GM21576 (cell line): ENCODE data around the gene EEF1G.
A peak's percentile ranks its signal among the peaks of the same experiment; 100 is the strongest.
"Not testable (repeated sequence)": the region's sequence is repeated elsewhere in the genome, so short reads cannot be mapped to it uniquely, and the experiment has no call there.

Source experiments
- ATAC-seq: cut with Tn5 transposase; IDR thresholded peaks from one replicate; pipeline ENCODE4 v1.9.1; 2021; ENCODE audit warnings: mild to moderate bottlenecking, moderate library complexity; ENCODE audit not compliant: unreplicated experiment

The EEF1G gene

DNA sequence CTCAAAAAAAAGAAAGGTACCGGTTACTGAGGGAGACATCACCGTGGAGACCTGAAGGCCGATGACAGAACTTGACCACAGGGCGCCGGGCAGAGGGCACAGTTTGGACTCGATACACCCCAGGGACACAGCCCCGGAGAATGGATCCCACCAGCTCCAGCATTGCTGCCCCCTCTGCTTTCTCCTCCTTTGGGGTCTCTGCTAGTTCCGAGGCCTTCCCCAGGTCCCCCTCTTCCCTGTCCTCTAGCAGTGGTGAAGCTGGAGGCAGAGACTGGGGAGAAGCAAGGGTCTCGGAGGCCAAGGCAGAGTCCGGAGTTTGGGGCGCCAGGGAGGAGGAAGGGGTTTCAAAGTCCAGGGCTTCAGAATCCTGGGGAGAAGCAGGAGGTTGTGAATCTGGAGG lies 4.8 kb upstream of the EEF1G start:
- ATAC-seq, result no peak

- no peak for ATAC-seq
Measured at GRCh38 chr11:62577046-62577714, 3.5 kb upstream of the EEF1G start.

- no peak for ATAC-seq
Measured at GRCh38 chr11:62575837-62576236, 2.1 kb upstream of the EEF1G start.

DNA sequence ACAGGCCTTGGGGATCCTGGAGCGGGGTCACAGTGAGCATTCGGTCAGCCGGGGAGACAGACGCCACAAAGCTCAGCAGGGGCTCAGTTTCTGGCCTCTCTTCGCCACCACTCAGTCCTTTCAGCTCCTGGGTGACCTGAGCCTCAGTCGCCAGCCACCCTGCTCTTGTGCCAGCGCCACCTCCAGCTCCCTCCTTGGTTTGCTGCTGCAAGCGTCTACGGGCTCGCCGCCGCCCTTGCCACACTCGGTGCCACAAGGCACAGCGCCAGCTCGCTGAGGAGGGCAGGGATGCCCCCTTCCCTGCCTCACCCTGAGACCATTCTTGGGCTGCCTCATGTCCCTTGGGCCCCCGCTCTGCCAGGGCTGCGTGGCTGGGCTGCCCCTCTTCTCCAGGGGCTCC lies 1.5 kb upstream of the EEF1G start:
- no peak for ATAC-seq

- ATAC-seq, result peak; percentile 15
Measured at GRCh38 chr11:62574363-62575071, 826 bp upstream of the EEF1G start.

DNA sequence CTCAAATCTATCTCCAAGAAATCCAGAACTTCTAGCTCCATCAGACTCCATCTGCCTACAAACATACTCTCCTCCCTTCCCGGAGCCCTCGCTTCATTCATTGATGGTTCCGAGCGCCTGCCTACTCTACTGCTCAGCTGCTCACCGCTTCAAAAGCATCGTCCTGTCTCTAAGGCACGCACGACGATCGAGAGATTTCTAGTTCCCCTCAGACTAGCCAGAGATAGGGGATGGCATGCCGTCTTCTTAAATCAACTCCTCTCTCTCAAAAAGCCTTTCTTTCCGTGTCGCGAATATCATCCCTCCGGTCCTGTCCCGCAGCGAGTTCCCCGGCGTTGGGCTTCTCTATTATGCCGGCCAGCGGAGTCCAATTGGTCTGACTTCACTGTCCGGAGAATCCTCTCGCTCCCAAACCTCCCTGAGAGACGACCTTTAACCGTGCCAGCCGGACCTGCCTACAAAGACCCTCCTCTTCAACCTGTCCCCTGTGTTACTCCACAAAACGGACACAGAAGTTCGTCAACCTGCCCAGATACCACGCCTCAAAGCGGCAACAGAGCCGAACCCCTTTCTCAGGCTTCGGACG lies 592 bp downstream of the EEF1G start:
- no peak for ATAC-seq

DNA sequence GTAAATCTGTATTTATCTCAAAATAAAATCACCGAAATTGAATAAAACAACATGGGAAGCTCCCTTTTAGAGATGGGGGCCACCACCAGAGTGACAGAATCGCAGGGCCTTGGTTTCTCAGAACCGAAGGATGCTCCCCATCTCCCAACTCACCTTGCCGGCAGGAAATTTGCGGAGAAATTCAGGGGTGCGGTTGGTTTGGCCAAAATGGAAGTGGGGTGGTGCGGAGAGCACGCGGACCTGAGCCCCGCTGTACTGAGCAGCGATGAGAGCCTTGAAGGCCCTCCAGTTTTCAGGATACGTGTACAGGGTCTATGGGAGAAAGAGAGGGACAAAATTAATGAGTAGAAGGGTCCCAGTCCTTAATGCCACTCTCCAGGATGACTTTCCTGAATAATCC lies 1.3 kb downstream of the EEF1G start:
- no peak for ATAC-seq

GRCh38 chr11:62571493-62571892 lies 2.2 kb downstream of the EEF1G start:
- not testable (repeated sequence) for ATAC-seq

DNA sequence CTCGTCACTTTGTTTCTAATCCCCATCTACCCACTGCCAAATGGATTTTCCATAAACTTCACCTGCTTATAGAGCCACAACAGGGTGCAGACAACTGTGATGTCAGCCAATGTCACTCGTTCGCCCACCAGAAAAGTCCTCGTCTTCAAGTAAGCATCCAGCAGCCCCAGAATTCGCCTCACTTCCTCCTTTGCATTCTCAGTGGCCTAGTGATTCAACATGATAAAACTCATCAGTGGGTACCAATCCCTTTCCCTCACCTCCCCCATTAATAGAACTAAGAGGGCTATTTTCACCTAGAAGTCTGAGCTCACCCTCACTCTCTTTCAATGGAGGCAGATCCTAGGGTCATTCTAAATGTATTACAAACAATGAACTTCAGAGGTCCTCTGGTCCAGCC lies 2.8 kb downstream of the EEF1G start:
- not testable (repeated sequence) for ATAC-seq

GRCh38 chr11:62569611-62570010 lies 4.1 kb downstream of the EEF1G start:
- no peak for ATAC-seq

DNA sequence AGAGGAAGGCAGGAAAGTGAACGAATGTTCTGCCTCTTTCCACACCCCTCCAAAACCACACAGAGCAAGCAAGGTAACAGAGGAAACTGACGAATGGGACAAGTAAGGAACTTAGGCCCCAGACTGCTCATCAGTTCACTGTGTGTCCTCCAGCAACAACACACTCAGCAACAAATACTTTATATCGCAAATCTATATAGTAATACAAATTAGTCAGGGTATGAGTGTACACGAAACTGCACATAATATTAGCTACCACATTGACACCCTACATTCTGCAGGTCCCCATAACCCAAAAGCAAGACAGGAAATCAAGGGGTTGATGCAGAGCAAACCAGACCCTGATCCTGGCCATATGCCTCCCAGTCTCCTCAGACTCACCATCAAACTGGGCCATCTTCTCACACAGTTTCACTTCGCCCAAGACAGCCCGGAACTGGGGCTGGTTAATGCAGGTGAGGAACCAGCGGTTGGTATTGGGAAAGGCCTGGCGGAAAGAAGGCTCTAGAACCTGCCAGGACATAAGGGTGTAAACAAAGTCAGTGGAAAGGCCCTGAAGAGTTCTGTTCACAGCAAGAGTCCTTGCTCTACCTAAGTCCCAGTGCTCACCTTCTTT lies 6.6 kb downstream of the EEF1G start:
- ATAC-seq, result no peak

GRCh38 chr11:62566247-62566646 lies 7.4 kb downstream of the EEF1G start:
- no peak for ATAC-seq

DNA sequence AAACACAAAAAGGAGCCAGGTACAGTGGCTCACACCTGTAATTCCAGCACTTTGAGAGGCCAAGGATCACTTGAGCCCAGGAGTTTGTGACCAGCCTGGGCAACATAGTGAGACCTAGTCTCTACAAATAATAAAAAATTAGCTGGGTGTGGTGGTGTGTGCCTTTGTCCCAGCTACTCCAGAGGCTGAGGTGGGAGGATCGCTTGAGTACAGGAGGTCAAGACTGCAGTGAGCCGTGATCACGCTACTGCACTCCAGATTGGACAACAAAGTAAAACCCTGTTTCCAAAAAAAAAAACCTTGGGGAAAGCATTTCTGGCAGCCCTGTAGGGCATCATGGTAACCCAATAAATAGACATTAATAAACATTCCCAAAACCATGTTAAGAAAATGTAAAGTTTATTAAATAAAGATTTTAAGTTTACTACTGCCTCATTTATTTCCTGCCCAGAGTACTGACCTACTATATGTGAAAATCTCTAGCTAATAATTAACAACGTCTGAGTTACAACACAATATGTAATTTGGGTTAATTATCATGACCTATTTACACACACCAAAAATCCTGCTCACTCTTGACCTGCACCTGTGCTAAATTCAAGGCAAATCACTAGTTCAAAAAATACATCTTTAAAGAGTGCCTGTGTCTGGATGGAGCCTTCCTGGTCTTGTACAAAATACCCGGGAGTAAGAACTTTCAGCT lies 8.4 kb downstream of the EEF1G start:
- ATAC-seq, result no peak

DNA sequence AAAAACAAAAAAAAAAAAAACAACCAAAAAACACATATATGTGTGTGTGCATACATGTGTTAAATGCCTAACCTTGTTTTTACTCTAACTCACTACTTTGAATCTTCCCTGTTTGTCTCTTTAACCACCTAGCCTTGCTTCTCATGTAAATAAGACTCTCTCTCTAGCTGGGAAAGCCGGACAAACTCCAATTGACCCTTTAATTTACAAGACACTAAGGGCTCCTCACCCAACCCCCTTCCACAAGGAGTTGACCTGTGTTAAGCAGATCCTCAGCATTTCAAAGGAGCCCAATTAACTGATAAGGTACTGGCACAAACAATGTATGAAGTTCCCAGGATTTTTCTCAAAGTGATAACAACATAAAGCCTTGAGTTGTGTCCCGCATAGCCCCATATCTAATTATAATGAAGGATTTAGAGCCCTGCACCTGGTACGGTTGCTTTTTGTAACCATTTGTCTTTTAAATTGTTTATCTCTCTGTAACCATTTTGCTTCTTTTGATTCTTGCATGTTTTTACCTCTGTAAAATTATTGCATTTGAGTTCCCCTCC lies 11.9 kb downstream of the EEF1G start:
- not testable (repeated sequence) for ATAC-seq

GRCh38 chr11:62560566-62561103 lies 13.1 kb downstream of the EEF1G start:
- no peak for ATAC-seq

DNA sequence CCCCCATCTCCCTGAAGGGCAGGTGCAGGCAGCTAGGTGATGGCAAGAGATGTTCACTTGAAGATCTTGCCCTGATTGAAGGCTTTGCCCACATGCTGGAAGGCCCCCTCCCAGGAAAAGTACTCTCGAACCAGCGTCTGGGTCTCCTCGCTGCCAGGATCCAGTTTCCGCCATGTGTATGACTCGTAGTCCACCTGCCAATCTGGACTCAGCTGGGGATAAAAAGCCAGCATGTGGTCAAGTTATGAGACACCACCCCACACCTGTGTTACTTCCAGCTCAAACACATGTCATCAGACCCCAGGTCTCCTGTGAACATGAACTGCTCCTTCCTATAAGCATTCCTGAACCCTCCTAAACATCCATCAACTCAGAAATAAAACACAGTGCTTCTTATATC lies 14.1 kb downstream of the EEF1G start:
- not testable (repeated sequence) for ATAC-seq

GRCh38 chr11:62559204-62559603 lies 14.5 kb downstream of the EEF1G start:
- no peak for ATAC-seq

GRCh38 chr11:62558669-62559068 lies 15.0 kb downstream of the EEF1G start:
- ATAC-seq, result no peak

DNA sequence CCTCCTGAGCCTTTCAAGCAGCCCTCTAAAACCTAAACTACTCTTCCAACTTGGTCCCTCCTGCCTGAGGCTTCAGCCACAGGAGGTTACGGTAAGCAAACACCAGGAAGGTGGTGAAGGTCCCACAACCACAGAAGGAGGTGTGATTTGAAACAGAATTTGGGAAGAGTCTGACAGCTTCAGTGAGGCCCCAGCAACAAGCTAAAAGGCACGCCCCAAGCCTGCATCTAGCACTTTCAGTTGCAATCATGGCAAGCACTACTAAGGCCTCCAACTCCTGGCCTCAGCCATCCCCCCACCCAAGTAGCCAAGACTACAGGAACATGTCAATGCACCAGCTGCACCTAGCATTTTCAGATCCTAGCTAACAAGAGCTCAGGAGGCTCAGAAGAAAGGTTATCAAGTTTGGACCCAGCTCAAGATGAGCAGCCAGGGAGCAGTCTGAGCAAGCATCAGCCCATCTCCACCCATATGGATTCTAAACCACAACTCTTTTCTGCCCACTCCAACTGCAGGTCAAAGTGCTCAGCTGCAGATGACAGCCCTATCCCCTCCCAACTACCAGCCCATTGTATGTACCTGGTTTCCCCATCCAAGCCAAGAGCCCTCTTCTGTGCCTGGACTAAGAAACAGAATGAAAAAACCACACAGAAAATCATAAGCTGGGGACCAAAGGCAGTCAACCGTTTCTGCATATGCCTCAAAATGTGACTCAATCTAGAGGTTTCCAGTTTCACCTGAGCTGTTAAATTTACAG lies 16.6 kb downstream of the EEF1G start:
- peak; percentile 26 for ATAC-seq
